Memory B cell (primary cell): ENCODE measurements around the gene MEIS2.
A peak's percentile ranks its signal among the peaks of the same experiment; 100 is the strongest.

Experiments used
- ATAC-seq: fragments of 150-1000 bp; cut with Tn5 transposase; 2 replicates; pipeline ENCODE4 v1.10.0; 2021; ENCODE audit warnings: low read depth, mild to moderate bottlenecking, moderate library complexity
- DNase-seq, 2 donors: peaks; one replicate each; pipeline ENCODE4 v3.0.0; 2022; ENCODE audit warnings: low spot score in 2 of 2
- H3K27ac Mint-ChIP-seq: one replicate; pipeline ENCODE4 v1.8.0; 2022; ENCODE audit warnings: mild to moderate bottlenecking, moderate library complexity, mixed read lengths
- H3K27me3 Mint-ChIP-seq: one replicate; pipeline ENCODE4 v1.8.0; 2022; ENCODE audit warnings: mixed read lengths
- H3K36me3 Mint-ChIP-seq: one replicate; pipeline ENCODE4 v1.8.0; 2022; ENCODE audit warnings: mild to moderate bottlenecking, mixed read lengths
- H3K4me1 Mint-ChIP-seq: one replicate; pipeline ENCODE4 v1.8.0; 2022; ENCODE audit warnings: mixed read lengths
- H3K4me3 Mint-ChIP-seq: one replicate; pipeline ENCODE4 v1.8.0; 2022; ENCODE audit warnings: mild to moderate bottlenecking, moderate library complexity, mixed read lengths
- H3K9me3 Mint-ChIP-seq: one replicate; pipeline ENCODE4 v1.8.0; 2022; ENCODE audit warnings: mixed read lengths

MEIS2 gene

DNA sequence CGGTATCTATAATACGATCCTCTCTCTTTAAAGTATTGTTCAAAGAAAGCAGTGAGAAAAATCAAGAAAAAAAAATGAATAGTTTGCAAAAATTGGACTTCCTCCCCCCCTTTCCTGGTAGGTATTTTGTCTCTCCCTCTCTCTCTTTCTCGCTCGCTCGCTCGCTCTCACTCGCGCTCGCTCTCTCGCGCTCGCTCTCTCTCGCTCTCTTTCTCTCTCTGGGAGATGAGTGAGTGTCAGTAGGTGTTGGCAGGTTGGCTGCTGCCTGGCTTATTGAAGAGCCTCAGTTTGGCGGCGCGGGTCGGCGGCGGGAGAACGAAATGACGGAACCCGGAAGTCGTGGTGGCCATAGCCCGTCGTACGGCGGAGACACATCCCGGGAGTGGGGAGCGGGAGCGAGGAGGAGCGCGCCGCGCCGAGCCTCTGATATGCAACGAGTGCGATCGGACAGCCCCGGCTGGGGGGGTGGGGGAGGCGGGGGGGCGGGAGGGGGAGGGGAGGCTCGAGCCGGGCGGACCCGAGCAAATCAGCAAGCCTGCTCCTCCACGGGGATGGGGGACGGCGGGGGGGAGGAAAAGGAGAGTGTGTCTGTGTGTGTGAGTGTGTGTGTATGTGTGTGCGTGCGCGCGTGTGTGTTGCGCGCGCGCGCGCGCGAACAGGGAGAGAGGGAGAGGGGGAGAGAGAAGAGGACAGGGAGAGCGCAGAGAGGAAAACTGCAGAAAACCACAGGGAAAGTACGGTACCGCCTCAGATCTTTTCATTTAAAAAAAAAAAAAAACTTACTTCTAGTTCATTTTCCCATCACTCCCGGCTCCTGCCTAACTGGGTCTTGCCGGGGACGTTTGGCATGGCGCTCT, at the start of gene MEIS2:
Gene MEIS2 (minus strand): TSS at position 441 of the 857 bp plus-strand sequence. CDS start 1,083 bp downstream, outside the sequence.
- peak within 1 kb of the TSS; percentile 71 for H3K27ac Mint-ChIP-seq
- peaks cover 3% of the 10 kb centered on the region for H3K9me3 Mint-ChIP-seq
- H3K4me3 Mint-ChIP-seq = peak within 1 kb of the TSS; percentile 95
- DNase-seq (no peak), ATAC-seq (peak; percentile 18)
- peaks cover 6% of the 10 kb centered on the region for H3K36me3 Mint-ChIP-seq
- peaks cover 43% of the 10 kb centered on the region for H3K27me3 Mint-ChIP-seq
- H3K4me1 Mint-ChIP-seq = peaks cover 36% of the 10 kb centered on the region

DNA sequence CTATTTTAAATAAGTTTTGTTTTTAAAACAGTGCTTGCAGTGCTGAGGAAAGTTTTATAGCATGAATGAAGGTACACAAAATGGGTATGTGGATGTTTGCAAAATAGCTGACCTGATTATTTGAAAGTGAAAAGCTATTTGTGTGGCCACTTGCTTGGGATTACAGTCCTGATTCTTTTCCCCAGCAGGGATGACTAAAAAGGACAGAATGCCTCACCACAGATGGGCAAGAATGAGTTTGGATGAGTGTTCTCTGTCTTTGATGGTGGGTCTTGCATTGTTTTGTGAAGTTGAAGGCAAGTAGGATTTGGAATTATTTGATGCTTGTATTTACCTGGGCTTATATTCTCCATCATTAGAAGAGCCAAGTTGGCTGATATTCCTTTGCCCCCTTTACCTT, 48.8 kb upstream of the MEIS2 start:
- Mint-ChIP-seq H3K27ac (no peak overlapping the region), H3K9me3 (peaks cover 1% of the 10 kb centered on the region), H3K36me3 (no peaks in the 10 kb centered on the region), H3K4me1 (no peaks in the 10 kb centered on the region), H3K27me3 (peaks cover 2% of the 10 kb centered on the region), H3K4me3 (no peak overlapping the region)
- ATAC-seq (no peak), DNase-seq (no peak)

GRCh38 chr15:37148714-37149113, 48.4 kb upstream of the MEIS2 start:
- no peaks in the 10 kb centered on the region for H3K4me1 Mint-ChIP-seq
- peaks cover 1% of the 10 kb centered on the region for H3K9me3 Mint-ChIP-seq
- no peak overlapping the region for H3K27ac Mint-ChIP-seq
- DNase-seq (no peak), ATAC-seq (no peak)
- peaks cover 2% of the 10 kb centered on the region for H3K27me3 Mint-ChIP-seq
- H3K36me3 Mint-ChIP-seq = no peaks in the 10 kb centered on the region
- H3K4me3 Mint-ChIP-seq = no peak overlapping the region

DNA sequence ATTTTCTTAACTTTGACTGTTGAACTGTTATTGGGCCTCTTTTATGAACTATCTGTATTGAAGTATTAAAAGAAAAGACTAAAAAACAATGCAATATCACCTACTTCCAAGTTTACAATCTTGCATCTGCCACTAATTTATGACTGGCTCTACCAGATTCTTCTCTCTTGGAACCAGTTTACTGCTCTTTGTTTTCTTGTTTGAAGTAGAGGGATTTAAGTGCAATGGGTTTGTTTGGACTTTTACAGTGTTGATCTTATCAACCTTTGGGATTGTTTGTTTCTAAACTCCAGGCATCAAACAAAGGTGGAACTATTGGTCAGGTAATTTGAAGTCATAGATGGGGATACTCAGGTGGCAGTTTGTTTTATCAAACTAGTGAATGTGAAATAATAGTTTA, 43.0 kb upstream of the MEIS2 start:
- Mint-ChIP-seq H3K27me3 (peaks cover 2% of the 10 kb centered on the region), H3K27ac (no peak overlapping the region), H3K4me1 (no peaks in the 10 kb centered on the region), H3K9me3 (peaks cover 1% of the 10 kb centered on the region), H3K36me3 (no peaks in the 10 kb centered on the region), H3K4me3 (no peak overlapping the region)
- no peak for ATAC-seq
- DNase-seq = no peak

DNA sequence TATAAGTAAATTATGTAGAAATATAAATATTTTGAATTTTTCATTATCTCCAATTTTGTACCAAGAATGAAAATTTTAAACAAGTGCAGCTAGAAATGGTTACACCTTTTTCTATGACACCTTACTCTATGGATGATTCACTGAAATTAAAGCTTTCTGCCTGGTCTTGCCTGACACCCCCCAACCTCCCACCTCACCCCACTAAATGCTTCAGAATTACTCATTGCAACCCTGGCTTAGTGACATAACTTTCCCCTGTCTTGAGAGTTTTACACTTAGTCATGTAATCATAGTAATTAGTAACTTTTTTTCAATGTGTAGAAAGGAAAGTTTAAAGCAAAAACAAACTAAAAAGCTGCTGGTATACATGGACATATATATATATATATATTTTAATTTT, 42.0 kb upstream of the MEIS2 start:
- no peak for ATAC-seq
- H3K9me3 Mint-ChIP-seq = peaks cover 1% of the 10 kb centered on the region
- no peaks in the 10 kb centered on the region for H3K36me3 Mint-ChIP-seq
- DNase-seq = no peak
- H3K4me3 Mint-ChIP-seq = no peak overlapping the region
- H3K27ac Mint-ChIP-seq = no peak overlapping the region
- H3K27me3 Mint-ChIP-seq = peaks cover 2% of the 10 kb centered on the region
- no peaks in the 10 kb centered on the region for H3K4me1 Mint-ChIP-seq

DNA sequence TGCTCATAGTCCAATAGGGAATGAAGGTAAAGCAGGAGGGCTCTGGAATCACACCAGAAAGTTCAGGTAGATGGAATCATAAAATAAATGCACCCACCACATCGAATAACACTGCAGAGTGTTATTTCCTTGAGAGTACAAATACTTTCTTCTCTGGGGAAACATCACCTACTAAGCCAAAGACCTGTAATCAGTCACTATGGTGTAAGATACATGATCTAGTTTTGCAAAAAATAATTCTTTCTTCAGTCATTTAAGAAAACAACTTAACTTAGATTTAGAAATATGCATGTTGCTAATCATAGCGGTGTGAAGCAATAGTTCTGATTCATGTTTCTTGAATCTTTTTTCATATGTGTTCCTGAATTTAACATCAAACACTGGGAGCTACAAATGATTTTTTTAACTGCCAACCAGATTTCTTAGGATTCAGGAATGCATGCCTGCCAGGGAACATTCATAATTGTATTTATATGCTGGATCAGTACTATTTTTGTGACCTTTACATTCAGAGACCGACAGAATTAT, 40.2 kb upstream of the MEIS2 start:
- Mint-ChIP-seq H3K36me3 (no peaks in the 10 kb centered on the region), H3K4me3 (no peak overlapping the region), H3K9me3 (peaks cover 1% of the 10 kb centered on the region), H3K27me3 (peaks cover 2% of the 10 kb centered on the region), H3K27ac (no peak overlapping the region), H3K4me1 (no peaks in the 10 kb centered on the region)
- DNase-seq (no peak), ATAC-seq (no peak)

- Mint-ChIP-seq H3K27ac (no peak overlapping the region), H3K9me3 (no peaks in the 10 kb centered on the region), H3K4me1 (no peaks in the 10 kb centered on the region), H3K27me3 (no peaks in the 10 kb centered on the region), H3K36me3 (no peaks in the 10 kb centered on the region), H3K4me3 (no peak overlapping the region)
- ATAC-seq (no peak), DNase-seq (no peak)
Observed at GRCh38 chr15:37138591-37139215, 38.4 kb upstream of the MEIS2 start.

GRCh38 chr15:37137221-37137620, 36.9 kb upstream of the MEIS2 start:
- ATAC-seq = no peak
- Mint-ChIP-seq H3K9me3 (no peaks in the 10 kb centered on the region), H3K4me3 (no peak overlapping the region), H3K36me3 (no peaks in the 10 kb centered on the region), H3K4me1 (no peaks in the 10 kb centered on the region), H3K27ac (no peak overlapping the region), H3K27me3 (peaks cover 2% of the 10 kb centered on the region)
- no peak for DNase-seq

DNA sequence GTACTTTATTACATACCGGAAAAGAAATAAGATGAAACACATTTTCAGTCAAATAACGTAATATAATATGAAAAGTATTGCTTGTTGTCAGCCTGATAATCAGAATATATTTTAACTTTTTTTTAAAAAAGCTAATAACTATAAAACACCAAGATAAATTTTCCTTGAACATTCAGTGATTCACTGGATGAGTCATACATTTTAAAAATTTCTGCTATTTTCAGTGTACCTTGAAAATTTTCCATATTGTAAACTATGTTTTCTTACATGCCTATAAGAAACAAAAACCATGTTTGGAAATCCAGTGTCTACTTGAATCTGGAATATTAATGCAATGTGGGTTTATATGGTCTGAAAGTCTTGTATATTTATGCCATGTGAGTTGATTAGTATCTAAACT, 36.3 kb upstream of the MEIS2 start:
- H3K27me3 Mint-ChIP-seq = peaks cover 2% of the 10 kb centered on the region
- no peak for DNase-seq
- no peaks in the 10 kb centered on the region for H3K36me3 Mint-ChIP-seq
- no peaks in the 10 kb centered on the region for H3K9me3 Mint-ChIP-seq
- ATAC-seq = no peak
- H3K27ac Mint-ChIP-seq = no peak overlapping the region
- H3K4me1 Mint-ChIP-seq = no peaks in the 10 kb centered on the region
- H3K4me3 Mint-ChIP-seq = no peak overlapping the region

- ATAC-seq = peak; percentile 32
- Mint-ChIP-seq H3K27ac (no peak overlapping the region), H3K4me1 (no peaks in the 10 kb centered on the region), H3K4me3 (no peak overlapping the region), H3K9me3 (no peaks in the 10 kb centered on the region), H3K27me3 (peaks cover 2% of the 10 kb centered on the region), H3K36me3 (no peaks in the 10 kb centered on the region)
- no peak for DNase-seq
Observed at GRCh38 chr15:37135225-37135624, 34.9 kb upstream of the MEIS2 start.

DNA sequence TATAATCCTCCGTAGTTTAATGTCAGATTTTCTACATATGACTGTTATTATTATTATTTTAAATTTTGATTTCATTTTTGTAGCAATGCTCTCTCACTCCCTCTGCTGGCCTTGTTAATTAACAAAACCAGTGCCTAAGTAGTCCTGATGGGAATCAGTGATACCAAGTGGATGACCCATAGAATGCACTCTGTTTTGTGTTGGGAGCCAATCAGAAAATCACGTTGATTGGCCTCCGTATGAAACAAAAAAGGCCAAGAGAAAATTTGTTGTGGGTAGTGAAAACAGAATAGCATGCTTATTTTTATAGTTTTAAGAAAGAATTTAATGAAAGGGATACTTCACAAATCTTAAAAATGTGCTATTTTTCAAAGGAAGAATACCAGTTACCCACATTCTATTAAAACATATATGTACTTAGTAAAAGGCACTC, 34.4 kb upstream of the MEIS2 start:
- Mint-ChIP-seq H3K27me3 (peaks cover 2% of the 10 kb centered on the region), H3K36me3 (no peaks in the 10 kb centered on the region), H3K4me1 (no peaks in the 10 kb centered on the region), H3K9me3 (no peaks in the 10 kb centered on the region), H3K27ac (no peak overlapping the region), H3K4me3 (no peak overlapping the region)
- ATAC-seq (no peak), DNase-seq (no peak)

DNA sequence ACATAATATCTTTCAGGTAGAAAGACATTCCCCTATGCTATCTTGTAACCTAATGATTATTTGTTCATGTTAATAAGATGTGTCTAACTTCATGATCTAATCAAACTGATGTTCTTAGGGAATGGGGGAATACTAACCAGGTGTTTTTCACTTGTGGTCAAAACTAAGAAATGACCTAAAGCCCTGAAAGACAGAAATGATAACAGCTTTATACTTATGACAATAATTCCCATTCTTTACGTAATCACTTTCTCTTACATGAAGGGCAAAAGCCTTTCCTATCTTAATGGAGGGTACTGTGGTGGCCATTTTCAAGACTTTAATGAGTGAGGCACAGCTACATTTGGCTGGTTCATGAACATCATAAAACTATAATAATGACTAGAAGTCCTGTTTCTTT, 33.9 kb upstream of the MEIS2 start:
- H3K36me3 Mint-ChIP-seq = no peaks in the 10 kb centered on the region
- no peaks in the 10 kb centered on the region for H3K4me1 Mint-ChIP-seq
- H3K9me3 Mint-ChIP-seq = no peaks in the 10 kb centered on the region
- peaks cover 5% of the 10 kb centered on the region for H3K27me3 Mint-ChIP-seq
- DNase-seq (no peak), ATAC-seq (no peak)
- no peak overlapping the region for H3K4me3 Mint-ChIP-seq
- no peak overlapping the region for H3K27ac Mint-ChIP-seq

DNA sequence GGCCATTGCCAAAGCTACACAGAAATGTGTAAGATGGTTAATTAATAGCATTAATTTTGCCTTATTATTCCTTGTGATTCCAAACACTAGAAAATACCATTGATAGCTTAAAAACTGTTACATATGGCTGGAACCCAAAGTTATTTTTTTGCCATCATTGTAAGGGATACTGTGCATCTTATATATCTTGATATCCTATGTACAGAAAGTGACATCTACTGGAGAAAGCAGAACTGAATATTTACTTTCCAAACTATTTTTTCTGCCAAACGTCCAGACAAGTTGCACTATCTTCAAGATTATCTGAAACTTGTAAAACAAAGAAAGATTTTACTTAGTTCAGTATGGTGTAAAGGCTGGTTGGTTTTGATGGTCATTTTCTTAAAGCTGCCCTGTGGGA, 33.3 kb upstream of the MEIS2 start:
- Mint-ChIP-seq H3K27ac (no peak overlapping the region), H3K9me3 (no peaks in the 10 kb centered on the region), H3K4me1 (no peaks in the 10 kb centered on the region), H3K27me3 (peaks cover 7% of the 10 kb centered on the region), H3K4me3 (no peak overlapping the region), H3K36me3 (no peaks in the 10 kb centered on the region)
- ATAC-seq (no peak), DNase-seq (no peak)

DNA sequence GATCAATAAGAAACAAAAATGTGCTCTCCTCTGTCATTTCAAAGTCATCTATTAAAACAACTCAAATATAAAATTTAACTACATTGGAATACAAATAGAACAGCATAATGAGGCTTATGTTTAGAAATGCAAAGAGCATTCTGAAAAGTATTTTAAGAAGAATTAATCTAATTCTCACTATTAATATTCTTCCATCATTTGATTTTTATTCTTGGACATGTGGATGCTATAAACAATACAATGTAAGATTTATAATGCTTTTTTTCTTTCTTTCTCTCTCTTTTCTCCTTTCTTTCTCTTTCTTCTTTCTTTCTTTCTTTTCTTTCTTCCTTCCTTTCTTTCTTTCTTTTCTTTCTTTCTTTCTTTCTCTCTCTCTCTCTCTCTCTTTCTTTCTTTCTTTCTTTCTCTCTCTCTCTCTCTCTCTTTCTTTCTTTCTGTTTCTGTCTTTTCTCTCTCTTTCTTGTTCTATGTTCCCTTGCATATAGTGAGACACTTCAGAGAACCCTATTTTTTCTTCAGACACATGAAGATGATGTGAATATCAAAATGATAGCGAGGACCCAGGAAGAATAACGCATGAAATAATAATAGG, 32.6 kb upstream of the MEIS2 start:
- no peaks in the 10 kb centered on the region for H3K4me1 Mint-ChIP-seq
- H3K4me3 Mint-ChIP-seq = no peak overlapping the region
- H3K36me3 Mint-ChIP-seq = no peaks in the 10 kb centered on the region
- DNase-seq = no peak
- no peak overlapping the region for H3K27ac Mint-ChIP-seq
- no peak for ATAC-seq
- H3K27me3 Mint-ChIP-seq = peaks cover 7% of the 10 kb centered on the region
- H3K9me3 Mint-ChIP-seq = no peaks in the 10 kb centered on the region
